ENCODE data around the gene GABRP.
A peak's percentile ranks its signal among the peaks of the same experiment; 100 is the strongest.

Gene GABRP

GRCh38 chr5:170783498-170784247, at the start of gene GABRP:
GABRP (plus strand) TSS chr5:170783725; CDS start chr5:170788616, 4,891 bp downstream.
- H3K27ac ChIP-seq: no peak within 1 kb of the TSS
- DNase-seq (ENCODE audit: low read depth, low spot score): no peak

- no peak for DNase-seq (ENCODE audit: low read depth, low spot score)
- H3K27ac ChIP-seq: no peak overlapping the region
Measured at GRCh38 chr5:170736966-170737365, 46.6 kb upstream of the GABRP start.

GRCh38 chr5:170737591-170737990, 45.9 kb upstream of the GABRP start:
- no peak for DNase-seq (ENCODE audit: low read depth, low spot score)
- H3K27ac ChIP-seq: no peak overlapping the region

GRCh38 chr5:170738840-170739239, 44.7 kb upstream of the GABRP start:
- no peak for DNase-seq (ENCODE audit: low read depth, low spot score)
- H3K27ac ChIP-seq: no peak overlapping the region

GRCh38 chr5:170739446-170739845, 44.1 kb upstream of the GABRP start:
- no peak for DNase-seq (ENCODE audit: low read depth, low spot score)
- no peak overlapping the region for H3K27ac ChIP-seq

GRCh38 chr5:170740551-170741205, 42.8 kb upstream of the GABRP start:
- H3K27ac ChIP-seq: no peak overlapping the region
- DNase-seq (ENCODE audit: low read depth, low spot score): no peak

- no peak overlapping the region for H3K27ac ChIP-seq
- DNase-seq (ENCODE audit: low read depth, low spot score): no peak
Measured at GRCh38 chr5:170741801-170742200, 41.7 kb upstream of the GABRP start.

GRCh38 chr5:170743876-170744212, 39.7 kb upstream of the GABRP start:
- no peak overlapping the region for H3K27ac ChIP-seq
- DNase-seq (ENCODE audit: low read depth, low spot score): no peak

- no peak for DNase-seq (ENCODE audit: low read depth, low spot score)
- H3K27ac ChIP-seq: no peak overlapping the region
Measured at GRCh38 chr5:170745481-170746071, 37.9 kb upstream of the GABRP start.

- DNase-seq (ENCODE audit: low read depth, low spot score): no peak
- no peak overlapping the region for H3K27ac ChIP-seq
Measured at GRCh38 chr5:170746075-170746960, 37.2 kb upstream of the GABRP start.

- H3K27ac ChIP-seq: no peak overlapping the region
- no peak for DNase-seq (ENCODE audit: low read depth, low spot score)
Measured at GRCh38 chr5:170746961-170747340, 36.6 kb upstream of the GABRP start.

- DNase-seq (ENCODE audit: low read depth, low spot score): no peak
- H3K27ac ChIP-seq: no peak overlapping the region
Measured at GRCh38 chr5:170747357-170747756, 36.2 kb upstream of the GABRP start.

- DNase-seq (ENCODE audit: low read depth, low spot score): no peak
- H3K27ac ChIP-seq: no peak overlapping the region
Measured at GRCh38 chr5:170747851-170748250, 35.7 kb upstream of the GABRP start.

- no peak overlapping the region for H3K27ac ChIP-seq
- no peak for DNase-seq (ENCODE audit: low read depth, low spot score)
Measured at GRCh38 chr5:170748951-170749471, 34.5 kb upstream of the GABRP start.

- peak; percentile 63 for DNase-seq (ENCODE audit: low read depth, low spot score)
- H3K27ac ChIP-seq: peak overlapping the region; percentile 54
Measured at GRCh38 chr5:170749911-170750431, 33.6 kb upstream of the GABRP start.

- H3K27ac ChIP-seq: peak overlapping the region; percentile 54
- no peak for DNase-seq (ENCODE audit: low read depth, low spot score)
Measured at GRCh38 chr5:170750791-170751190, 32.7 kb upstream of the GABRP start.

GRCh38 chr5:170751631-170752030, 31.9 kb upstream of the GABRP start:
- H3K27ac ChIP-seq: no peak overlapping the region
- DNase-seq (ENCODE audit: low read depth, low spot score): no peak

GRCh38 chr5:170752257-170753215, 31.0 kb upstream of the GABRP start:
- no peak for DNase-seq (ENCODE audit: low read depth, low spot score)
- no peak overlapping the region for H3K27ac ChIP-seq

- DNase-seq (ENCODE audit: low read depth, low spot score): no peak
- H3K27ac ChIP-seq: no peak overlapping the region
Measured at GRCh38 chr5:170753311-170753710, 30.2 kb upstream of the GABRP start.

Data from epithelial cell of prostate (primary cell).